Cardiac muscle cell (in vitro differentiated cells and primary cell): Measurements from ENCODE around the gene DNAJC30. TPM values are rescaled to one million over a fixed set of nuclear protein-coding genes. Genes with fewer than 3 reads are reported as not detected.

Experiments used
- DNase-seq, 2 donors: peaks; one replicate each; pipeline versions ENCODE4 v3.0.0 to v3.0.0-alpha.2; 2010 to 2017; ENCODE audit warnings: low read depth in 1 of 2, low spot score in 1 of 2
- H3K27ac ChIP-seq: fragments of 200-600 bp; sonication (generic); 2 replicates; pipeline ENCODE4 v1.5.1; 2016
- H3K27me3 ChIP-seq: fragments of 200-600 bp; sonication (generic); 2 replicates; pipeline ENCODE4 v1.6.0; 2016; ENCODE audit warnings: control low read depth
- H3K36me3 ChIP-seq: fragments of 200-600 bp; sonication (generic); 2 replicates; pipeline ENCODE4 v1.5.1; 2016; ENCODE audit warnings: control low read depth
- H3K4me1 ChIP-seq: fragments of 200-600 bp; sonication (generic); 2 replicates; pipeline ENCODE4 v1.8.1; 2017; ENCODE audit warnings: low read depth, mild to moderate bottlenecking, mixed run types
- H3K4me3 ChIP-seq: fragments of 200-600 bp; sonication (generic); 2 replicates; pipeline ENCODE4 v1.5.1; 2016; ENCODE audit warnings: mild to moderate bottlenecking
- H3K9me3 ChIP-seq: fragments of 200-600 bp; sonication (generic); 2 replicates; pipeline ENCODE4 v1.5.1; 2017; ENCODE audit warnings: low read depth, mild to moderate bottlenecking, control low read depth
- CTCF ChIP-seq: IDR thresholded peaks from 2 replicates; pipeline ENCODE4 v1.5.1; 2012; ENCODE audit warnings: low read depth, mild to moderate bottlenecking, low read length
- polyA plus RNA-seq: library from polyadenylated mRNA; unstranded; fragments of >200 nt; fragmentation: Nextera tagmentation; extraction: Ambion mirVana; gene quantifications from 2 replicates; pipeline ENCODE4 v1.2.1, GENCODE V29; 2016
- total RNA-seq: library from RNA; depleted of rRNA; stranded (reverse); fragments of >200 nt; gene quantifications from 2 replicates; pipeline ENCODE4 v1.2.3, GENCODE V29; 2016

DNAJC30 gene
- total and polyA plus RNA-seq, 2 experiments from 2014 or later = 10.1 to 23.4 TPM

- peak in 1 of 2 donors; percentile 22 for DNase-seq
- H3K4me1 ChIP-seq = peaks cover 11% of the 10 kb centered on the region
- H3K36me3 ChIP-seq = peaks cover 22% of the 10 kb centered on the region
- TF ChIP-seq CTCF = no peak
- peak overlapping the region; percentile 53 for H3K27ac ChIP-seq
- H3K27me3 ChIP-seq = no peaks in the 10 kb centered on the region
- H3K9me3 ChIP-seq = no peaks in the 10 kb centered on the region
- peak overlapping the region; percentile 80 for H3K4me3 ChIP-seq
Measured at GRCh38 chr7:73683788-73684693, 788 bp upstream of the DNAJC30 start.

GRCh38 chr7:73682745-73683055, 553 bp downstream of the DNAJC30 start:
- peak overlapping the region; percentile 92 for H3K27ac ChIP-seq
- DNase-seq = no peak
- no peaks in the 10 kb centered on the region for H3K9me3 ChIP-seq
- peaks cover 15% of the 10 kb centered on the region for H3K36me3 ChIP-seq
- peak overlapping the region; percentile 80 for H3K4me3 ChIP-seq
- TF ChIP-seq CTCF = no peak
- no peaks in the 10 kb centered on the region for H3K27me3 ChIP-seq
- H3K4me1 ChIP-seq = peaks cover 11% of the 10 kb centered on the region

DNA sequence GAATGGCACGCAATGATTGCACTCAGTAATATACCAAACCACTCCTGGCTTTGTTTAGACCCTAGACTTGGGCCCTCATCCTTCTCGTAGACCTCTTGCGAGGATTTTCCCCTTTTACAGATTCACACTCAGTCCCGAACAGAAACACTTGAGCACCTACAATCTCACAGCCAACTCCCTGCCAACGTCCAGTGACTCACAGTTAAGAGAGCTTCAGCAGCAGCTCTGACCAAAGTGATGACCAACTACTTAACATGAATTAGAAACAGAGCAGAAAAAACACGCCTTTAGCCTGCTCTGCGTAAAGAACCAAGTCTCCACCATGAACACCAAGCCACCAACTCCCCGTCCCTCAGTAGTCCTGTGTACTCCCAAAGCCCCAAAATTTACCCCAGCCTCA, 2.2 kb downstream of the DNAJC30 start:
- no peaks in the 10 kb centered on the region for H3K9me3 ChIP-seq
- TF ChIP-seq CTCF = no peak
- no peaks in the 10 kb centered on the region for H3K27me3 ChIP-seq
- H3K4me1 ChIP-seq = peaks cover 11% of the 10 kb centered on the region
- H3K27ac ChIP-seq = no peak overlapping the region
- H3K4me3 ChIP-seq = no peak overlapping the region
- H3K36me3 ChIP-seq = peaks cover 2% of the 10 kb centered on the region
- DNase-seq = peak in 1 of 2 donors; percentile 33

DNA sequence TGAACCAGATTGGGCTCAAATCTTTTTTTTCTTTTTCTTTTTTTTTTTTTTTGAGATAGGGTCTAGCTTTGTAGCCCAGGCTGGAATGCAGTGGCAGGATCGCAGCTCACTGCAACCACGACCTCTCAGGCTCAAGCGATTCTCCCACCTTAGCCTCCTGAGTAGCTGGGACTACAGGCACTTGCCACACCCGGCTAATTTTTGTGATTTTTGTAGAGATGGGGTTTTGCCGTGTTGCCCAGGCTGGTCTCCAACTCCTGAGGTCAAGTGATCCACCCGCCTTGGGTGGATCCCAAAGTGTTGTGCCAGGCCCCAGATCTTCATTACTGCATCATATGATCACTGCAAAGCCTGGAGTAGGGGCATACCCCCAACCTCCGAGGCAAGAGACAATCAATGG, 2.8 kb downstream of the DNAJC30 start:
- peaks cover 11% of the 10 kb centered on the region for H3K4me1 ChIP-seq
- no peak overlapping the region for H3K4me3 ChIP-seq
- no peaks in the 10 kb centered on the region for H3K27me3 ChIP-seq
- H3K27ac ChIP-seq = no peak overlapping the region
- peaks cover 2% of the 10 kb centered on the region for H3K36me3 ChIP-seq
- no peaks in the 10 kb centered on the region for H3K9me3 ChIP-seq
- no peak for DNase-seq
- TF ChIP-seq CTCF = no peak

DNA sequence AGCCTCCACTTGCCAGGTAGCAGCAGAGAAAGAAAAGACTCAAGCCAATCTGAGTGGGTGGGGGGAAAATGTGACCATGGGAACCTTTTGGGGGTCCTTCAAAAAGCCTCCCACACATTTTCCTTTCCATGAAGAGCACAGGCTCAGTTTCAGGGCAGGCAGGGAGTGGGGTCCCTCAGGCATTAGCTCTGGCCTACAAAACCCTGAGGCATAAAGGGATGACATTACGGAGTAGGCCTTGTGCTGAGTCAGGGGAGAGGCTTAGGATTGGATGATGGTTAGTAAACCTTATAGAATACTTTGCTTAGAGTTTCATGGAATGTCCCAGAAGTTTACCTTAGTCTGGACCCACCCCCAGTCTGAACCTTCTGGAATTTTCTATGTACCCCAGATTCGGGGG, 3.5 kb downstream of the DNAJC30 start:
- Histone ChIP-seq H3K36me3 (peaks cover 2% of the 10 kb centered on the region), H3K4me1 (peaks cover 11% of the 10 kb centered on the region), H3K27me3 (no peaks in the 10 kb centered on the region), H3K27ac (peak overlapping the region; percentile 87), H3K9me3 (no peaks in the 10 kb centered on the region), H3K4me3 (no peak overlapping the region)
- no peak for TF ChIP-seq CTCF
- no peak for DNase-seq
